ENCODE data around the gene PCSK4.
"Not testable (repeated sequence)": the region's sequence is repeated elsewhere in the genome, so short reads cannot be mapped to it uniquely, and the experiment has no call there.

The PCSK4 gene

GRCh38 chr19:1505991-1506881 is 16.1 kb upstream of the PCSK4 start:
- in situ Hi-C loops (cut with HindIII; ENCODE audit: low sequenced_read_pairs) = no loop called here

GRCh38 chr19:1505012-1505411 is 14.9 kb upstream of the PCSK4 start:
- in situ Hi-C loops (cut with HindIII; ENCODE audit: low sequenced_read_pairs) = no loop called here

DNA sequence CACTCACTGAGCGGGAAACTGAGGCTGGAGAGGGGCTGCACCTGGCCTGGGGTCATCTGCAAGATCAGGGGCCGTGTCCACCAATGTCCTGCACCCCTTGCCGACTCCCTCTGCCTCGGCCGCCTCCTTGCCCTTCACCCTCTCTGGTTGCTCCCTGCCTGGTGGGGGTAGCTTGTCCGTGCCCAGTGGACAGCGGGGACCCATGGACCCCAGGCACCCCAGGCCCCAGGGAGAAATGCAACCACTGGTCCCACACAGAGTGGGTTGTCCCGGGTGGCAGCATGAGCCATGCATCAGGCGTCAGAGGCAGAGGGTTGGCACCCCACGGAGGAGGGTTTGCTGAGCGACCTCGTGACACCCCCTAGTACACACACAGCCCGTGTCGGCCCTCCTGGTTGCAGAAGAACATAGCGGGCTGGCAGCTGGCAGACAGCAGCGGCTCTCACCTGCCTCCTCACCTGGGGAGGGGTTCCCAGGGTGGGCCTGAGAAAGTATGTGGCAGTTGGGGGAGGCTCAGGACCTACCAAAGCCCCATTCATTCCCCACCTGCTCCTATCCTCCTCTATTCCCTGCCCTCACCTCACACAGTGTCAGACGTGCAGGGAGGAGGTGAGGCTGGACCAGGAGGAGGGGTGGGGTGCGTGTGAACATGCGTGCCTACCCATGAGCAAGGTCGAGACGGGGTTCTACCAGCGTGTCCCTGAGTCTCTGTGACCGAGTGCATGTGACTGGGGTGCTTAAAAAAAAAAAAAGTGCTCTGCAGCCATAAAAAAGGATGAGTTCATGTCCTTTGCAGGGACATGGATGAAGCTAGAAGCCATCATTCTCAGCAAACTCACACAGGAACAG is 14.0 kb upstream of the PCSK4 start:
- in situ Hi-C loops (cut with HindIII; ENCODE audit: low sequenced_read_pairs) = no loop called here

DNA sequence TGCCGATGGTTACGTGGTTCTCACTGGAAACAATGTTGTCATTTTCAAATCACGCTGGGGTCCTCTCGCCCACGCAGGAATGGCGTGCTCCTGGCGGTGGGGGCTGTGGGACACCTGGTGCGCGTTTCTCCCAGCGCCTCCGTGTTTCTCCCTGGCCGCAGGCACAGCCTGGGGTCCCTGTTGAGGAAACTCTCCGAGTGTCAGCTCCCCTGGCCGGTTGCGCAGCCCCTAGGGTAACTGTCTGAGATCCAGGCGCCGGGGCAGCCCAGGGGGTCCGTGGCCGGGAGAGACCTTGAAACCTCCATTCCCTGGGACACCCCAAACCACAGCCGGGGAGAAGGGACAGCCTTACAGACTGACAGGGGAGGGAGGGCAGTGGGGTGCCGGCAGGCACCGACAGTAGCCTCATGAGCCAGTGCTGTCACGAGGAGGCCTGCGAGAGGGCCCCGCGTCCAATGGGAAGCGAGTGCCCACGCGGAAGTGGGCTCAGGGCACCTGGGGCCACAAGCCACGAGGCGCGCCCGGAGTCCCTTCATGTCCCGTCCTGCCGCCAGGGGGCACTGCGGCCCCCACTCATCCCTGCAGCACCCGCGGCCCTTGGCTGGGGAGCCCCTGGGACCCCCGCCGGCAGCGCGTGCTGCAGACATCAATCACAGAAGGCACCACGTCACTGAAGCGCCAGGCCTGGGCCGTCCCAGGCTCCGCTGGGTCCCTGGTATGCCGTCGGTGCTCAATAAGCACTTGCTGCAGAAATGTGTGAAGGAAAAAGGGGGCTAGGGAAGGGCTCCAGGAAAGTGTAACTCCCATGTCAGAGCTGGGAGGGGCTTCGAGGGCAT is 13.2 kb upstream of the PCSK4 start:
- in situ Hi-C loops (cut with HindIII; ENCODE audit: low sequenced_read_pairs) = no loop called here

GRCh38 chr19:1502433-1503088 is 12.4 kb upstream of the PCSK4 start:
- in situ Hi-C loops (cut with HindIII; ENCODE audit: low sequenced_read_pairs) = no loop called here

GRCh38 chr19:1501200-1501595 is 11.0 kb upstream of the PCSK4 start:
- in situ Hi-C loops (cut with HindIII; ENCODE audit: low sequenced_read_pairs) = no loop called here

DNA sequence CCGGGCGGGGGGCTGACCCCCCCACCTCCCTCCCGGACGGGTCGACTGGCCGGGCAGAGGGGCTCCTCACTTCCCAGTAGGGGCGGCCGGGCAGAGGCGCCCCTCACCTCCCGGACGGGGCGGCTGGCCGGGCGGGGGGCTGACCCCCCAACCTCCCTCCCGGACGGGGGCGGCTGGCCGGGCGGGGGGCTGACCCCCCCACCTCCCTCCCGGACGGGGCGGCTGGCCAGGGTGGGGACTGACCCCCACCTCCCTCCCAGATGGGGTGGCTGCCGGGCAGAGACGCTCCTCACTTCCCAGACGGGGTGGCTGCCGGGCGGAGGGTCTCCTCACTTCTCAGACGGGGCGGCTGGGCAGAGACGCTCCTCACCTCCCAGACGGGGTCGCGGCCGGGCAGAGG is 9.1 kb upstream of the PCSK4 start:
- in situ Hi-C loops (cut with HindIII; ENCODE audit: low sequenced_read_pairs) = not testable (repeated sequence)

GRCh38 chr19:1497578-1498235 is 7.6 kb upstream of the PCSK4 start:
- in situ Hi-C loops (cut with HindIII; ENCODE audit: low sequenced_read_pairs) = no loop called here

GRCh38 chr19:1496714-1497577 is 6.8 kb upstream of the PCSK4 start:
- in situ Hi-C loops (cut with HindIII; ENCODE audit: low sequenced_read_pairs) = no loop called here

DNA sequence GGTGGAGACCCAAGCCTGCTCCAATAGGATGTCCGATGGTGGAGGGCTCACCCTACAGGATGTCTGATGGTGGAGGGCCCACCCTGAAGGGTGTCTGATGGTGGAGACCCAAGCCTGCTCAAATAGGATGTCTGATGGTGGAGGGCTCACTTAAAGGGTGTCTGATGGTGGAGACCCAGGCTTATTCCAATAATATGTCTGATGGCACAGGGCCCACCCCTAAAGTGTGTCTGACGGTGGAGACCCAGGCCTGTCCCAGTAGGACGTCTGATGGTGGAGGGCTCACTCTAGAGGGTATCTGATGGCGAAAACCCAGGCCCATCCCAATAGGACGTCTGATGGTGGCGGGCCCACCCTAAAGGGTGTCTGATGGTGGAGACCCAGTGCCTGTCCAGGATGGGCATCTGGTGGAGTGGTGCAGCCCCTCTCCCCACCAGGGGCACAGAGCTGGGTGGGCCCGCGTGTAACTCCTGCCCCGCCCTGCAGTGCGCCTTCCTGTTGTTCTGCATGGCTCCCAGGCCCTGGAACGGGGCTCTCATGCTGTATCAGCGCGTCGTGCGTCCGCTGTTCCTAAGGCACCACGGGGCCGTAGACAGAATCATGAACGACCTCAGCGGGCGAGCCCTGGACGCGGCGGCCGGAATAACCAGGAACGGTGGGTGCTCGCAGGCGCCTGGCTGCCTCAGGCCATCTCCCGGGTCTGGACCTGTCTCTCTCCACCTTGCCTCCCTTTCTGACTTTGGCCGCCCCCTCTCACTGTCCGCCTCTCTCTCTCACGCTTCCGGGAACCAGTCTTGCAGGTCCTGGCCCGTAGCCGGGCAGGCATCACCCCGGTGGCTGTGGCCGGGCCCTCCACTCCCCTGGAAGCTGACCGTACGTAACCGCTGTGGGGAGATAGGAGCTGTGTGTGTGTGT is 5.9 kb upstream of the PCSK4 start:
- in situ Hi-C loops (cut with HindIII; ENCODE audit: low sequenced_read_pairs) = no loop called here

- in situ Hi-C loops (cut with HindIII; ENCODE audit: low sequenced_read_pairs) = no loop called here
These were observed 5.1 kb upstream of the PCSK4 start for GRCh38 chr19:1495051-1495798.

DNA sequence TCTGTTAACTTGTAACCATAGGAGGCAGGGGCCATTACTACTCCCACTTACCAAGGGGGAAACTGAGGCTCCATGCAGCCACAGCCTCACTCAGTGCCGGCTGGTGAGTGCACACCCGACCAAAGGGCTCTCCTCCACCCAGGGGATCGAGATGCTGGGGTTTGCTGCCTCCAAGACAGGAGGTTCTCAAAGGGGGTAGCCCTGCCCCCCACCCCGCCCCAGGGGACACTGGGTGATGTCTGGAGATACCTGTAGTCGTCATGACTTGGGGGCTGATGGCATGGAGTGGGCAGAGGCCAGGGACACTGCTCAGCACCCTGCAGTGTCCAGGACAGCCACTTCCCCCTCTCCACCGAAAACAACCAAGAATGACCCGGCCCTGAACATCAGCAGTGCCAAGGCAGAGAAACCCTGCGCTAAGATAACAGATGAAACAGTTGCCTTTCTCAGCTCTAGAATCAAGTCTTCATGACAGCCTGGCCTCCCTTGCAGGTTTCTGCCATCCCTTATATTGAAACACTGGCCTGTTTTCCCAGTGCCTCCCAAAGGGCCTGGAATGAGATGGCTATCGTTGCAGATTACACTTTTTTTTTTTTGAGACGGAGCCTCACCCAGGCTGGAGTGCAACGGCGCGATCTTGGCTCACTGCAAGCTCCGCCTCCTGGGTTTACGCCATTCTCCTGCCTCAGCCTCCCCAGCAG is 4.1 kb upstream of the PCSK4 start:
- in situ Hi-C loops (cut with HindIII; ENCODE audit: low sequenced_read_pairs) = no loop called here

DNA sequence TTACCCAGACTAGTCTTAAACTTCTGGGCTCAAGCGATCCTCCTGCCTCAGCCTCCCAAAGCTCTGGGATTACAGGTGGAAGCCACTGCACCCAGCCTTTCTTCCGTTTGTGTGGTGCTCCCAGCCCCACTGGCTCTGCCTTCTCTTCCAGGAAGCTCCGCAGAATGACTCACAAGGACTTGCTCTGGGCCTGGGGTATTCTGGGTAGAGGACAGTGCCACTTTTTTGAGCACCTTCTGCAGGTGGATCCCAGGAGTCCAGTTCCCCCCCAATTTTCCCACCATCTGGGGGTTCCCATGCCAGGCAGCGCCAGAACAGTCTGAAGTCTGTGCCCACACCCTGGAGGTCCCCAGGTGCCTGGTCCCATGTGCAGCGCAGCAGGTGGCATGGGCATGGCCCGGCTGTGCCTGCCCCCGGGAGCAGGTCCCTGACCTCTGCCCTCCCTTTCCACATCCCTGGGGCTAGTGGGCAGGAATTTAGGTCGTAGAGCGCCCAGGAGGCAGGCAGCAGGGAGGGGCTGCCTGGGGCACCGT is 2.4 kb upstream of the PCSK4 start:
- in situ Hi-C loops (cut with HindIII; ENCODE audit: low sequenced_read_pairs) = no loop called here

- in situ Hi-C loops (cut with HindIII; ENCODE audit: low sequenced_read_pairs) = no loop called here
These were observed 1.7 kb upstream of the PCSK4 start for GRCh38 chr19:1491849-1492170.

- in situ Hi-C loops (cut with HindIII; ENCODE audit: low sequenced_read_pairs) = no loop called here
These were observed 1.1 kb upstream of the PCSK4 start, which contains the start of gene REEP6 for GRCh38 chr19:1491114-1491848. Gene REEP6, plus strand, starts transcription at chr19:1491181. Its CDS starts 89 bp downstream, at chr19:1491270.

Measured in DLD1 (cell line).